Kidney (tissue), 14 donors: ENCODE data around the gene AKAP6. TPM values are rescaled to one million over a fixed set of nuclear protein-coding genes. Genes with fewer than 3 reads are reported as not detected.

Source experiments
- DNase-seq, 5 donors: peaks; one replicate each; pipeline ENCODE4 v3.0.0-alpha.2; 2013 to 2020
- FAIRE-seq: peaks from 2 replicates; lab custom pipeline; 2012; peaks lifted over from hg19 to GRCh38; lab: Jason Lieb, UNC
- H3K27ac ChIP-seq, 2 donors: one replicate each; pipeline ENCODE4 v1.7.0; 2013; ENCODE audit warnings: low read depth in 2 of 2, low read length in 2 of 2, inconsistent platforms in 1 of 2
- H3K27me3 ChIP-seq: one replicate; pipeline ENCODE4 v1.7.1; 2013; ENCODE audit warnings: low read length, inconsistent platforms; ENCODE audit not compliant: control insufficient read depth, insufficient read depth
- H3K36me3 ChIP-seq, 3 donors: one replicate each; pipeline versions ENCODE4 v1.7.0 to v1.7.1; 2013; ENCODE audit warnings: low read length in 3 of 3, control low read depth in 1 of 3, inconsistent platforms in 1 of 3; ENCODE audit not compliant: insufficient read depth in 3 of 3, control insufficient read depth in 2 of 3
- H3K4me1 ChIP-seq, 3 donors: one replicate each; pipeline versions ENCODE4 v1.7.0 to v1.7.1; 2013; ENCODE audit warnings: low read length in 3 of 3, inconsistent platforms in 1 of 3, low read depth in 1 of 3; ENCODE audit not compliant: control insufficient read depth in 2 of 3, insufficient read depth in 2 of 3
- H3K4me3 ChIP-seq, 3 donors: one replicate each; pipeline versions ENCODE4 v1.7.0 to v1.8.1; 2013; ENCODE audit warnings: low read length in 3 of 3, control low read depth in 1 of 3, inconsistent platforms in 1 of 3
- H3K9ac ChIP-seq, 3 donors: one replicate each; pipeline versions ENCODE4 v1.7.0 to v1.7.1; 2013; ENCODE audit warnings: low read length in 3 of 3, control low read depth in 1 of 3, inconsistent platforms in 1 of 3
- H3K9me3 ChIP-seq, 3 donors: one replicate each; pipeline versions ENCODE4 v1.7.0 to v1.7.1; 2013; ENCODE audit warnings: low read length in 3 of 3, control low read depth in 1 of 3, inconsistent platforms in 1 of 3; ENCODE audit not compliant: control insufficient read depth in 2 of 3, insufficient read depth in 1 of 3
- CTCF ChIP-seq: IDR thresholded peaks from 3 replicates; pipeline ENCODE4 v1.5.1; 2012; ENCODE audit warnings: mild to moderate bottlenecking, moderate library complexity, borderline replicate concordance; ENCODE audit not compliant: insufficient read depth; ENCODE audit errors: extremely low read depth
- intact Hi-C: fragments of 100-400 bp; cut with DNase I; formaldehyde crosslinking; loops from one replicate; pipeline ENCODE4 v1.11.1; 2022
- polyA plus RNA-seq: library from polyadenylated mRNA; stranded (reverse); fragments of 350-450 nt; fragmentation: Illumina TruSeq; extraction: RNeasy Lipid Tissue Mini Kit (QIAGEN cat#74804); gene quantifications from one replicate; pipeline ENCODE4 v1.2.3, GENCODE V29; 2014; ENCODE audit warnings: low read depth, low replicate concordance; ENCODE audit not compliant: insufficient read depth
- total RNA-seq: library from RNA; stranded (reverse); fragmentation: NEBNext Ultra II Directional; extraction: Animal tissue kit (Norgen Biotek cat#: 25700); gene quantifications from one replicate; pipeline ENCODE4 v1.2.1, GENCODE V29; 2021
- donor health status: control.
- donor health status: control.
- donor health status: control.
- donor health status: control.
- donor health status: control.
- donor health status: DM: yes; HTN: yes; CAD: no.
- donor health status: Normal renal cell carcinoma (clear cell type).

Gene AKAP6
- total and polyA plus RNA-seq, 2 donors from 2014 or later = 0.92 to 10.5 TPM

- Histone ChIP-seq H3K4me1 (no peaks in the 10 kb centered on the region), H3K27ac (no peak overlapping the region), H3K9ac (no peak overlapping the region), H3K27me3 (no peaks in the 10 kb centered on the region), H3K36me3 (no peaks in the 10 kb centered on the region), H3K9me3 (no peaks in the 10 kb centered on the region), H3K4me3 (no peak overlapping the region)
- DNase-seq (no peak), FAIRE-seq (no peak)
- intact Hi-C loops = no loop called here
- TF ChIP-seq CTCF = no peak
Observed at GRCh38 chr14:32318087-32318795, 10.9 kb upstream of the AKAP6 start.

- Histone ChIP-seq H3K9ac (no peak overlapping the region), H3K36me3 (no peaks in the 10 kb centered on the region), H3K27me3 (no peaks in the 10 kb centered on the region), H3K4me3 (no peak overlapping the region), H3K9me3 (no peaks in the 10 kb centered on the region), H3K27ac (no peak overlapping the region), H3K4me1 (no peaks in the 10 kb centered on the region)
- FAIRE-seq (peak; percentile 64), DNase-seq (peak in 1 of 5 donors; percentile 19)
- intact Hi-C loops = no loop called here
- TF ChIP-seq CTCF = no peak
Observed at GRCh38 chr14:32319368-32320049, 9.6 kb upstream of the AKAP6 start.

GRCh38 chr14:32324601-32325000 lies 4.5 kb upstream of the AKAP6 start:
- no peak overlapping the region for H3K9ac ChIP-seq
- H3K4me3 ChIP-seq = no peak overlapping the region
- no peak for TF ChIP-seq CTCF
- H3K9me3 ChIP-seq = no peaks in the 10 kb centered on the region
- no peak overlapping the region for H3K27ac ChIP-seq
- intact Hi-C loops = no loop called here
- no peak for DNase-seq
- H3K27me3 ChIP-seq = no peaks in the 10 kb centered on the region
- FAIRE-seq = no peak
- no peaks in the 10 kb centered on the region for H3K36me3 ChIP-seq
- no peaks in the 10 kb centered on the region for H3K4me1 ChIP-seq
